HG03159 (cell line): ENCODE measurements around the gene SEMA3F.

Experiments used
- ATAC-seq: cut with Tn5 transposase; IDR thresholded peaks from one replicate; pipeline ENCODE4 v1.9.1; 2021; ENCODE audit warnings: mild to moderate bottlenecking, moderate library complexity; ENCODE audit not compliant: unreplicated experiment

The SEMA3F gene

GRCh38 chr3:50192124-50192523 lies 37.0 kb downstream of the SEMA3F start:
- ATAC-seq: no peak

- no peak for ATAC-seq
Measured at GRCh38 chr3:50192689-50193141, 37.6 kb downstream of the SEMA3F start.

GRCh38 chr3:50193286-50193685 lies 38.2 kb downstream of the SEMA3F start:
- no peak for ATAC-seq

DNA sequence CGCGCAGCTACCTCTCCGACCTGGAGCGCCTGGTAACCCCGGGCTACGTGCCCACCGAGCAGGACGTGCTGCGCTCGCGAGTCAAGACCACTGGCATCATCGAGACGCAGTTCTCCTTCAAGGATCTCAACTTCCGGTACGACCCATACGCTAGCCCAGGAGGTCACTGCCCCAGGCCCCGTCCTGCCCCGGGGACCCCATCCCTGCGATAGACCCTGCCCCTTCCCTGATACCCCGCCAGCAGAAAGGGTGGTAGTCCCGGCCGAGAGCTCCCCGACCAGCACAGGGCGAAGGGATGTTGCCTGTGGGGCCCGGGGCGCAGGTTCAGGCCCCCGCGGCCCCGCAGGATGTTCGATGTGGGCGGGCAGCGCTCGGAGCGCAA lies 38.6 kb downstream of the SEMA3F start:
- no peak for ATAC-seq

GRCh38 chr3:50194128-50194902 lies 39.2 kb downstream of the SEMA3F start:
- no peak for ATAC-seq

GRCh38 chr3:50194903-50195500 lies 39.9 kb downstream of the SEMA3F start:
- no peak for ATAC-seq

DNA sequence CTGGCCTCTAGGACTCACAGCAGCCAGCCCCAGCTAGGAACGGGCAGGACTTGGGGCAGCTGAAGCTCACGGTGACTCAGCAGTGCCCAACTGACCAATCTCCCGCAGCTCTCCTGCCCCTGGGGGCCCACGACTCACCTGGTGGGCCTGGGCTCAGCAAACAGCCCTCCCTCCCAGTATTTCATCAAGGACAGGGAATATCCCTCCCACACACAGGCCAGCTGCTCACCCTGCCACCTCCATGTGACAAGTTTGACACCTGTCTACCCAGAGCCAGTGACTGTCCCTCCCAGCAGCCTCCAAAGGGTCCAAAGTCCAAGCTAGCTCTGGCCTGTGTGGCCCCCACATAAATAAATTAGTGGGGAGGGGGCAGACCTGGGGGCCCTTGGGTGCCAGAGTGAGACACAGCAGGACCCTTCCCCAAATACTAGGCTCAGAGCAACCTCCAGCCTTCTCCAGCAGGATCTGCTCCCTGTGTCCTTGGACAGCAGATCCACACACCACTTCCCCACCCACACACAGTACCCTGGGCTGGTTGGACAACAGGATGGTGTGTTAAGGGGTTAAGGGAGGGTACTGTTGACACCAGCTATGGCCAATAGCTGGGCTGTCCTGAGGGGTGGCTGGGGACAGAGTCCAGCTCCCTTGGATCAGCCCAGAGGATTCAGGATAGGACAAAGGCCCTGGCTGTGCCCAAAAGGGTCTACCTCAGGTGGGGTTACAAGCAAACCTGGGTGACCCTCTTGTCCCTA lies 40.6 kb downstream of the SEMA3F start:
- no peak for ATAC-seq

GRCh38 chr3:50196253-50196801 lies 41.2 kb downstream of the SEMA3F start:
- ATAC-seq: no peak

- no peak for ATAC-seq
Measured at GRCh38 chr3:50201573-50202315, 46.6 kb downstream of the SEMA3F start.

- no peak for ATAC-seq
Measured at GRCh38 chr3:50202353-50203112, 47.4 kb downstream of the SEMA3F start.

GRCh38 chr3:50203113-50203808 lies 48.1 kb downstream of the SEMA3F start:
- no peak for ATAC-seq

DNA sequence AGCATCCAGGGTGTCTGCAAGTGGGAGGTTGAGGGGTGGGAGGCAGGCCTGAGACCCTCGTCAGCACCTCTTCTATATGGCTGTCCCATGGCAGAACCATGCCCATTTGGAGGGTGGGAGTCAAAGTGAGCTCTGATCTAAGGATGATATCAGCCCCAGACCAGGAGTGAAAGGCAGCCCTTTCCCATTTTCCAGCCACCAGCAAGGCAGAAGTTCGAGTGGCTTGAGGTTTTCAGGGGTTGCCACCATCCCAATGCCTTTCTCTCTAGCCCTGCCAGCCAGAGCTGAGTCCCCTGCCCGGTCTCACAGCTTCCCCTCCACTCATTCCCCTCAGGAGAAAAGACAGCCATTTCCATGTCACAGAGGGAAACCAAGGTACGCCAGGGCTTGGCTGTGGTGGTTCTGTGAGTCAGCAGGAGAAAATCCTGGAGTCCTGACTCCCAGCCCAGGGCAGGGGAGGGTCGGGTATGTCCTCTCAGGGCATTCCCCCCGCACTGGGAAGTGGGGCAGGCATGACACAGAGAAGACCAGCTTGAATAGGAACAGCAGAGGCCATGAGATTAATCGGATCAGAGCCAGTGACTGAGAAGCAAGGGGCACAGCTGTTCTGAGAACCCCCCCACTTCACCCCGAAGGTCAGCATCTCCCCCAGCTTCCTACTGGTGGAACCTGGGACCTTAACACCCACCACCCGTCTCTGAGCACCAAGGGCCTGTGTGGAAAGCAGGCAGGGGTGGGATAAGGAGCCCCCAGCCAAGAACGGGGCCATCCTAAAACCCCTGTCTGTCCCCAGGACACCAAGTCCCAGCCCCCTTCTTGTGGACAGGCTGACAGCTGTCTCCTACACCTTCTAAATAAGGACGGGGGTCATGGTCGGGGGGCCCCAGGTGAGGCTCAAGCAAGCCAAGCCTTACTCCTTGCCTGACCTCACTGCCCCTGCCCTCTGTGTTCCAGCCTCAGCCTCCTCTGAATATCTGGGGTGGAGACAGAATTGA lies 49.0 kb downstream of the SEMA3F start:
- no peak for ATAC-seq

DNA sequence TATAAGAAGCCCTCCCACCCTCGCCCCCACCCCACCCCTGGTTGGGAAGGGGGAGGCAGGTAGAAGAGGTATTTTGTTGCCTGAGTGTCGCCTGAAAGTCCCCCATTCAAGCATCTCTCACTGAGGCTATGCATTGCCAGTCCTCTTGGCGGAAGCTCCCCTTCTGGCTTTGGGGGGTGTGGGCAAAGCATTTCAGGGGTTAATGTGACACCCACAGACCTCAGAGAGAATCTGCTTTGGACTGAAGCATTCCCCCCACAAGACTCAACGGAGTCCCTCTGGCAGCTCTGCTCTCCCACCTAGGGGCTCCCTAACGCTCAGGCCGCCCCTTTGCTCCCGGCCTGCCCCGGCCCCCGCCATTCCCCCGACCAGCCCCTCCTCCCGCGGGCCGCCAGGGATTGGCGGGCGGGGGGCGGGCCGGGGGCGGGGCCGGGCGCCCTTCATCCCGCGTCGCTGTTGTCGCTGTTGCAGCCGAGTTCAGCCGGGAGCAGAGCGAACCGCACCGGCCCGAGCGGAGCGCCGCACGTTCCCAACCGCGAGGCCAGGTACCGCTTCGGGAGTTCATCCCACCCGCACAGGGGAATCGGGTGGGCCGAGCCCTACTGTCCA lies 49.8 kb downstream of the SEMA3F start, which contains the start of gene SLC38A3:
Gene SLC38A3, plus strand, starts transcription at position 468 of the 609 bp plus-strand sequence. CDS start 8,929 bp downstream, outside the sequence.
- ATAC-seq: no peak

DNA sequence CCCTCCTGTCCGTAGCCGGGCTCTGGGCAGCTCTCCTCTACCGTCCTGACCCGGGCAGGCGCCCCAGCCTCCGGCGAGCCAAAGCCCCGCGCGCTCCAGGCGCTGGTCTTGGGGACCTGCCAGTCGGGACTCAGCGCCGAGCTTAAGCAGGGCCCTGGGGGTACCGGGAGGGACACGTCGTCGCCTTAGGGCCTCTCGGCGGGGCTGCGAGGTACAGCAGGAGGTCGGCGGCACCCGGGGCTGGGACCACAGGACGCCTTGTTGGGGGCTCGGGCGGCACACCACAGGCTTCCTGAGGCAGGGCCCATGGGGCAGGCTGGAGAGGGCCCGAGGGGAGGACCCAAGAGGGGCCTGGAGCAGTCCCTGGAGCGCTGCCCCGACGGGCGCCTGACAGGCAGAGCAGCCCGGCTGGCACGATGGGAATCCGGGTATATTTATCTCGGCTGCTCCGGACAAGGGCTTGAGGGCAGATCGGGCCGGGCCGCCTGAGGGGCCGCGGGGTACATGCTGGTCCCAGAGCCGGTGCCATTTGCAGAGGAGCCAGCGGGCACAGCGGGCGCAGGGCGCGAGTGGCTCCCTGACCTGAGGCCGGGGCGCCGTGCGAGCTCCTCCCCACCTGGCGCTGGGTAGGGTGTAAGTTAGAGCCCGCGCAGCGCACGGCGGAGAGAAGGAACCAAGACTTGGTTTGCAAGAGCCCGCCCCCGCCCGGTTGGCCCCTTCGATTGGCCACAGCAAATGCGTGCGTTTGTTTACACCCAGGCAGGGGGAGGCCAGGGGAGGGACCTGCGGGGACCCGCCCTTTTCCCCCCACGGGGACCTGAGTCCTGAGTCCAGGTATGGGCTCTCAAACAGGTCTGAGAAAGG lies 50.5 kb downstream of the SEMA3F start:
- ATAC-seq: no peak

DNA sequence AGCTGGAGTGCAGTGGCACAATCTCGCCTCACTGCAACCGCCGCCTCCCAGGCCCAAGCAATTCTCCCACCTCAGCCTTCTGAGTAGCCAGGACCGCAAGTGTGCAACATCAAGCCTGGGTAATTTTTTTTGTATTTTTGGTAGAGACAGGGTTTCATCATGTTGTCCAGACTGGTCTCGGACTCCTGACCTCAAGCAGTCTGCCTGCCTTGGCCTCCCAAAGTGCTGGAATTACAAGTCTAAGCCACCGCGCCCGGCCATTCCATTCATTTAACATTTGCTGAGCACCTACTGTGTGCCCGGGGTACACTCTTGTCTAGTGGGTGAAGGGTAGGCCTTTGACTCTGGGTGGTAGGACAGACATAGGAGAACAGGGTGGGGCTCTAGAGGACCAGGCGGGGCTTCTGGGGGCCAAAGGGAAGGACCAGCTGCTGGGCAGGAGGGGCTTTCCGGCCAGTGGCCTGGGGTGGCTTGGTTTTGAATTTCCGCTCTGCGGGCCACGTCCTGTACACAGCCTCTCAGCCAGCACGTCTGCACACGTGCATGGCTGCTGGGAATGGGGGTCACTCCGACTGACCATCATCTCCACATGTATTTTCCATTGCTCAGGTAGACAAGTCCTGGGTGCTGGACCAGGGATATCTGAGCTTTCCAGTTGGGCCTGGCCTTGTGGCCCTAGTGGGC lies 52.4 kb downstream of the SEMA3F start:
- ATAC-seq: no peak

- ATAC-seq: no peak
Measured at GRCh38 chr3:50208677-50209344, 53.7 kb downstream of the SEMA3F start.
